ENCODE results near the gene ACSL1. TPM values are rescaled to one million over a fixed set of nuclear protein-coding genes. Genes with fewer than 3 reads are reported as not detected.

The ACSL1 gene
- total RNA-seq, 1 experiment from 2014 or later, result 12.5 TPM

- no peak overlapping the region for H2AFZ ChIP-seq (ENCODE audit: low read depth, low read length, poor library complexity, severe bottlenecking)
- H3K9me3 ChIP-seq (ENCODE audit: control insufficient read depth in 1 of 2, insufficient read depth in 1 of 2, low read depth in 1 of 2, low read length in 2 of 2), result no peaks in the 10 kb centered on the region
- intact Hi-C loops (cut with micrococcal nuclease), result no loop called here
- ChIA-PET POLR2A (no interaction called here), RAD21 (ENCODE audit: low non-redundant PET in 1 of 2, low total read pairs in 2 of 2, uncharacterized antibody in 2 of 2, unreplicated experiment in 2 of 2) (no interaction called here), CTCF (no interaction called here)
- H3K4me2 ChIP-seq (ENCODE audit: low read length), result no peak overlapping the region
- peaks cover 16 to 18% of the 10 kb centered on the region in 2 experiments for H3K4me1 ChIP-seq (ENCODE audit: control insufficient read depth in 1 of 2, insufficient read depth in 2 of 2, low read length in 2 of 2)
- H3K27me3 ChIP-seq (ENCODE audit: insufficient read depth, low read length), result no peaks in the 10 kb centered on the region
- H3K27ac ChIP-seq (ENCODE audit: low read depth, low read length), result no peak overlapping the region
- no peak for DNase-seq (ENCODE audit: low read depth, low spot score)
- no peaks in the 10 kb centered on the region for H4K20me1 ChIP-seq (ENCODE audit: insufficient read depth)
- no peaks in the 10 kb centered on the region for H3K36me3 ChIP-seq (ENCODE audit: control insufficient read depth in 1 of 2, insufficient read depth in 2 of 2, low read length in 2 of 2)
- H3K4me3 ChIP-seq (replicated peaks in 1 of 2; ENCODE audit: low read depth in 1 of 2, low read length in 2 of 2), result no peak overlapping the region
- BruUV-seq (replicated peaks), result no TSS peak
- no peak for ATAC-seq
- TF ChIP-seq YY1 (IDR thresholded peaks at IDR 0.05; ENCODE audit: extremely low read depth, insufficient replicate concordance, low read depth, low read length) (no peak), CBX3 (IDR thresholded peaks at IDR 0.05; ENCODE audit: low read depth) (no peak), ZBTB33 (IDR thresholded peaks at IDR 0.05; ENCODE audit: extremely low read depth, insufficient replicate concordance, low read length) (no peak), ZFX (IDR thresholded peaks at IDR 0.05) (no peak), TCF7L2 (IDR thresholded peaks at IDR 0.05; ENCODE audit: borderline replicate concordance, extremely low read depth, insufficient read depth, insufficient read length) (no peak), ZNF274 (IDR thresholded peaks at IDR 0.05; ENCODE audit: low read depth, low read length) (no peak), POLR2A (IDR thresholded peaks at IDR 0.05; ENCODE audit: borderline replicate concordance, extremely low read depth, insufficient read depth, insufficient read length) (no peak), SIN3A (IDR thresholded peaks at IDR 0.05; ENCODE audit: low read depth) (no peak), RAD21 (IDR thresholded peaks at IDR 0.05; ENCODE audit: low read depth) (no peak), SP1 (IDR thresholded peaks at IDR 0.05; ENCODE audit: low read depth) (no peak)
- no peak overlapping the region for H3K9ac ChIP-seq (ENCODE audit: low read length)
- H3K9me2 ChIP-seq (ENCODE audit: insufficient read depth), result no peaks in the 10 kb centered on the region
- 0 out of 2 replicates have a peak, but pooled peaks cover 8% of the 10 kb centered on the region for H3K79me2 ChIP-seq (ENCODE audit: insufficient read depth, low read length)
Measured at GRCh38 chr4:184819786-184820185, 6.0 kb downstream of the ACSL1 start.
